Endothelial cell of umbilical vein (primary cell): Measurements from ENCODE around the gene OPCML. TPM values are rescaled to one million over a fixed set of nuclear protein-coding genes. Genes with fewer than 3 reads are reported as not detected.

Experiments used
- BruUV-seq: library from RNA; stranded (reverse); fragments of 400-500 nt; replicated peaks from 2 replicates; lab custom pipeline; 2021; lab: Mats Ljungman, UMichigan
- CTCF ChIA-PET: fragments of 300-600, 350-600 bp; sonication (Branson Sonifier 250); formaldehyde crosslinking; loops from one replicate; lab custom pipeline; 2021; ENCODE audit warnings: antibody characterized with exemption, inconsistent platforms; lab: Charles Lee
- POLR2A ChIA-PET: fragments of 300-600, 350-600 bp; sonication (Branson Sonifier 250); formaldehyde crosslinking; loops from one replicate; lab custom pipeline; 2021; ENCODE audit warnings: antibody characterized with exemption, inconsistent platforms; lab: Charles Lee
- DNase-seq: peaks from one replicate; pipeline ENCODE4 v3.0.0-alpha.2; 2011; ENCODE audit warnings: low read depth, low spot score
- FAIRE-seq: peaks from 2 replicates; lab custom pipeline; 2011; peaks lifted over from hg19 to GRCh38; lab: Jason Lieb, UNC
- H2AFZ ChIP-seq: 2 replicates; pipeline ENCODE4 v1.6.0; 2012; ENCODE audit warnings: low read depth, low read length, control low read depth, inconsistent platforms
- H3K27ac ChIP-seq: 2 replicates; pipeline ENCODE4 v1.5.1; 2011; ENCODE audit warnings: low read depth, mild to moderate bottlenecking, control low read depth, low read length, moderate library complexity; ENCODE audit not compliant: insufficient read depth
- H3K27me3 ChIP-seq, 2 experiments: 2 replicates each; pipeline versions ENCODE4 v1.6.0 to v1.6.1; 2011; ENCODE audit warnings: low read length in 2 of 2, mixed read lengths in 1 of 2; ENCODE audit not compliant: control insufficient read depth in 2 of 2, insufficient read depth in 2 of 2
- H3K36me3 ChIP-seq, 2 experiments: 2 replicates in 1 of 2; 3 replicates in 1 of 2; pipeline ENCODE4 v1.5.1; 2011; ENCODE audit warnings: low read length in 2 of 2, mild to moderate bottlenecking in 1 of 2, moderate library complexity in 1 of 2; ENCODE audit not compliant: control insufficient read depth in 2 of 2, insufficient read depth in 2 of 2; ENCODE audit errors: extremely low read depth in 1 of 2
- H3K4me1 ChIP-seq: 3 replicates; pipeline ENCODE4 v1.5.1; 2011; ENCODE audit warnings: mild to moderate bottlenecking, low read length; ENCODE audit not compliant: control insufficient read depth, insufficient read depth; ENCODE audit errors: extremely low read depth
- H3K4me2 ChIP-seq: 2 replicates; pipeline ENCODE4 v1.6.1; 2011; ENCODE audit warnings: low read length, control low read depth, mixed read lengths; ENCODE audit not compliant: insufficient read depth
- H3K4me3 ChIP-seq, 3 experiments: fragments of 200-600 bp in 1 of 3; sonication (generic), shearing (Covaris generic) in 1 of 3; replicated peaks in 1 of 3; 2 replicates each; pipeline ENCODE4 v1.5.1; 2011 to 2016; ENCODE audit warnings: control low read depth in 3 of 3, low read length in 3 of 3, mild to moderate bottlenecking in 2 of 3, inconsistent platforms in 1 of 3, low read depth in 1 of 3, moderate library complexity in 1 of 3; ENCODE audit not compliant: insufficient read depth in 1 of 3
- H3K79me2 ChIP-seq: 2 replicates; pipeline ENCODE4 v1.6.0; 2012; ENCODE audit warnings: low read length, inconsistent platforms; ENCODE audit not compliant: control insufficient read depth, insufficient read depth
- H3K9ac ChIP-seq: replicated peaks from 2 replicates; pipeline ENCODE3; 2011; ENCODE audit warnings: low read length, control low read depth; ENCODE audit not compliant: insufficient read depth; ENCODE audit errors: extremely low read depth
- H3K9me1 ChIP-seq: replicated peaks from 3 replicates; pipeline ENCODE4 v1.6.0; 2011; ENCODE audit warnings: mild to moderate bottlenecking, low read length; ENCODE audit not compliant: control insufficient read depth, insufficient read depth; ENCODE audit errors: extremely low read depth
- H3K9me3 ChIP-seq: replicated peaks from 2 replicates; pipeline ENCODE4 v1.5.1; 2012; ENCODE audit warnings: low read length, inconsistent platforms; ENCODE audit not compliant: control insufficient read depth, insufficient read depth
- H4K20me1 ChIP-seq: replicated peaks from 2 replicates; pipeline ENCODE3; 2011; ENCODE audit warnings: mild to moderate bottlenecking, low read length; ENCODE audit not compliant: control insufficient read depth, insufficient read depth; ENCODE audit errors: extremely low read depth
- EZH2 ChIP-seq: IDR thresholded peaks from 2 replicates; pipeline ENCODE4 v1.6.1; 2012; ENCODE audit warnings: borderline replicate concordance, low read depth, mild to moderate bottlenecking, moderate library complexity, low read length, inconsistent platforms; ENCODE audit not compliant: severe bottlenecking
- FOS ChIP-seq: IDR thresholded peaks from 2 replicates; pipeline ENCODE4 v1.6.1; 2011; ENCODE audit warnings: mild to moderate bottlenecking, low read length, moderate library complexity, borderline replicate concordance; ENCODE audit not compliant: insufficient read depth
- GATA2 ChIP-seq: IDR thresholded peaks from 2 replicates; pipeline ENCODE4 v1.7.0; 2011; ENCODE audit warnings: low read depth, mild to moderate bottlenecking, moderate library complexity, mixed read lengths, low read length; ENCODE audit not compliant: insufficient read length, insufficient read depth
- JUN ChIP-seq: IDR thresholded peaks from 2 replicates; pipeline ENCODE4 v1.6.1; 2011; ENCODE audit warnings: borderline replicate concordance, low read depth; ENCODE audit not compliant: insufficient read length, insufficient read depth
- MYC ChIP-seq: IDR thresholded peaks from one replicate; pipeline ENCODE4 v1.6.1; 2011; ENCODE audit warnings: mild to moderate bottlenecking, low read depth, low read length
- POLR2A ChIP-seq: IDR thresholded peaks from 2 replicates; pipeline ENCODE4 v1.6.1; 2012; ENCODE audit warnings: low read depth, mild to moderate bottlenecking, control low read depth, low read length
- POLR2AphosphoS5 ChIP-seq: IDR thresholded peaks from 2 replicates; pipeline ENCODE4 v1.6.1; 2012; ENCODE audit warnings: low read depth, mild to moderate bottlenecking, control low read depth, low read length, moderate library complexity; ENCODE audit not compliant: insufficient read depth
- dilution Hi-C: fragments of 300-500 bp; cut with MboI; formaldehyde crosslinking; loops from one replicate; pipeline ENCODE4 v1.15.0; 2019; ENCODE audit warnings: low sequenced_read_pairs; ENCODE audit not compliant: extremely low pct_ligation_motif_present
- intact Hi-C: fragments of 100-400 bp; cut with micrococcal nuclease; formaldehyde crosslinking; loops from one replicate; pipeline ENCODE4 v1.10.0; 2022
- polyA plus RNA-seq, 4 experiments: library from polyadenylated mRNA; depleted of rRNA in 3 of 4; stranded (reverse) in 3 of 4; unstranded in 1 of 4; fragments of >200 nt; gene quantifications; 2 replicates each; pipeline versions ENCODE4 v1.2.1 to v1.2.3, GENCODE V29; 2011 to 2012; ENCODE audit warnings: missing spikeins in 1 of 4
- total RNA-seq: library from RNA; stranded (reverse); gene quantifications from 2 replicates; pipeline ENCODE4 v1.2.3, GENCODE V29; 2021
- TF ChIP-seq, protein P1 (sequence below), 2 donors: IDR thresholded peaks; 1 replicate in 1 of 2; 2 replicates in 1 of 2; pipeline ENCODE4 v1.5.1; 2011; ENCODE audit warnings: low read length in 2 of 2, mild to moderate bottlenecking in 2 of 2, moderate library complexity in 2 of 2, control low read depth in 1 of 2, inconsistent platforms in 1 of 2, low read depth in 1 of 2; ENCODE audit not compliant: insufficient read depth in 1 of 2; ENCODE audit errors: extremely low read depth in 1 of 2
- TF ChIP-seq, protein P2 (sequence below): IDR thresholded peaks from 2 replicates; pipeline ENCODE4 v1.6.1; 2011; ENCODE audit not compliant: insufficient read depth, insufficient read length

OPCML gene
- total and polyA plus RNA-seq, 2 donors (not counting 3 experiments of a cell fraction or from before 2014, with no cell fraction given) = not detected

DNA sequence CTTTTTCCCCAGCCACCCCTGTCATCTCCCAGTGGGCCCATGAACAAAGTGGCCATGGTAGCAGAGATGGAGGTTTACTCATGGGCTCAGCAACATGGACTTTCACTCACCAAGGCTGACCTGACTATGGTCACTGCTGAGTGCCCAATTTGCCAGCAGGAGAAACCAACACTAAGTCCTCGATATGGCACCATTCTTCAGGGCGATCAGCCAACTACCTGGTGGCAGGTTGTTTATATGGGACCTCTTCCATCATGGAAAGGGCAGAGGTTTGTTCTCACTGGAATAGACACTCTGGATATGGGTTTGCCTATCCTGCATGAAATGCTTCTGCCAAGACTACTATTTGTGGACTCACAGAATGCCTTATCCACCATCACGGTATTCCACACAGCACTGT is 1152.8 kb downstream of the OPCML start:
- Histone ChIP-seq H3K4me1 (no peaks in the 10 kb centered on the region), H4K20me1 (no peaks in the 10 kb centered on the region), H3K4me2 (no peak overlapping the region), H3K9ac (no peak overlapping the region), H3K9me1 (no peaks in the 10 kb centered on the region), H3K79me2 (no peaks in the 10 kb centered on the region), H3K27ac (no peak overlapping the region), H3K27me3 (no peaks in the 10 kb centered on the region), H3K4me3 (no peak overlapping the region), H3K36me3 (no peaks in the 10 kb centered on the region), H3K9me3 (no peaks in the 10 kb centered on the region), H2AFZ (no peak overlapping the region)
- no peak for DNase-seq
- POLR2A ChIA-PET = no interaction called here
- no TSS peak for BruUV-seq
- dilution Hi-C loops (no loop called here), intact Hi-C loops (no loop called here)
- no peak for FAIRE-seq
- CTCF ChIA-PET = no interaction called here
- TF ChIP-seq, protein P1, sequence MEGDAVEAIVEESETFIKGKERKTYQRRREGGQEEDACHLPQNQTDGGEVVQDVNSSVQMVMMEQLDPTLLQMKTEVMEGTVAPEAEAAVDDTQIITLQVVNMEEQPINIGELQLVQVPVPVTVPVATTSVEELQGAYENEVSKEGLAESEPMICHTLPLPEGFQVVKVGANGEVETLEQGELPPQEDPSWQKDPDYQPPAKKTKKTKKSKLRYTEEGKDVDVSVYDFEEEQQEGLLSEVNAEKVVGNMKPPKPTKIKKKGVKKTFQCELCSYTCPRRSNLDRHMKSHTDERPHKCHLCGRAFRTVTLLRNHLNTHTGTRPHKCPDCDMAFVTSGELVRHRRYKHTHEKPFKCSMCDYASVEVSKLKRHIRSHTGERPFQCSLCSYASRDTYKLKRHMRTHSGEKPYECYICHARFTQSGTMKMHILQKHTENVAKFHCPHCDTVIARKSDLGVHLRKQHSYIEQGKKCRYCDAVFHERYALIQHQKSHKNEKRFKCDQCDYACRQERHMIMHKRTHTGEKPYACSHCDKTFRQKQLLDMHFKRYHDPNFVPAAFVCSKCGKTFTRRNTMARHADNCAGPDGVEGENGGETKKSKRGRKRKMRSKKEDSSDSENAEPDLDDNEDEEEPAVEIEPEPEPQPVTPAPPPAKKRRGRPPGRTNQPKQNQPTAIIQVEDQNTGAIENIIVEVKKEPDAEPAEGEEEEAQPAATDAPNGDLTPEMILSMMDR (IDR thresholded peaks at IDR 0.05; ENCODE audit: extremely low read depth in 1 of 2, insufficient read depth in 1 of 2, low read depth in 1 of 2, low read length in 2 of 2) = no peak
- TF ChIP-seq EZH2 (no peak), MYC (no peak), GATA2 (no peak), POLR2A (no peak), JUN (no peak), FOS (no peak), POLR2AphosphoS5 (no peak)
- TF ChIP-seq, protein P2, sequence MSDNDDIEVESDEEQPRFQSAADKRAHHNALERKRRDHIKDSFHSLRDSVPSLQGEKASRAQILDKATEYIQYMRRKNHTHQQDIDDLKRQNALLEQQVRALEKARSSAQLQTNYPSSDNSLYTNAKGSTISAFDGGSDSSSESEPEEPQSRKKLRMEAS = no peak
